Heart left ventricle (tissue), 16 donors: ENCODE results near the gene SLX9. TPM values are rescaled to one million over a fixed set of nuclear protein-coding genes. Genes with fewer than 3 reads are reported as not detected.
A peak's percentile ranks its signal among the peaks of the same experiment; 100 is the strongest.
"Not testable (repeated sequence)": the region's sequence is repeated elsewhere in the genome, so short reads cannot be mapped to it uniquely, and the experiment has no call there.

Experiments
- ATAC-seq, 4 donors: fragments of 200-7000 bp; cut with Tn5 transposase; one replicate each; pipeline ENCODE4 v1.9.1; 2020 to 2022; ENCODE audit warnings: moderate library complexity in 4 of 4, mild to moderate bottlenecking in 3 of 4, moderate number of reproducible peaks in 1 of 4
- DNase-seq, 5 donors: peaks; one replicate each; pipeline ENCODE4 v3.0.0-alpha.2; 2020
- H3K27ac ChIP-seq, 12 donors: fragments of 200-600 bp; sonication (generic) in 4 of 12; one replicate each; pipeline versions ENCODE4 v1.5.0 to v1.8.0; 2016 to 2022; ENCODE audit warnings: mild to moderate bottlenecking in 2 of 12
- H3K27me3 ChIP-seq, 9 donors: fragments of 200-600 bp; sonication (generic) in 2 of 9; one replicate each; pipeline versions ENCODE4 v1.5.1 to v1.8.0; 2016 to 2022; ENCODE audit warnings: mild to moderate bottlenecking in 3 of 9
- H3K36me3 ChIP-seq, 9 donors: fragments of 200-600 bp; sonication (generic) in 2 of 9; one replicate each; pipeline versions ENCODE4 v1.5.0 to v1.8.0; 2018 to 2022; ENCODE audit warnings: mild to moderate bottlenecking in 2 of 9
- H3K4me1 ChIP-seq, 12 donors: fragments of 200-600 bp; sonication (generic) in 4 of 12; one replicate each; pipeline versions ENCODE4 v1.5.0 to v1.8.0; 2016 to 2022; ENCODE audit warnings: mild to moderate bottlenecking in 3 of 12
- H3K4me3 ChIP-seq, 12 donors: fragments of 200-600 bp; sonication (generic) in 4 of 12; one replicate each; pipeline versions ENCODE4 v1.5.0 to v1.8.0; 2017 to 2022; ENCODE audit warnings: mild to moderate bottlenecking in 9 of 12, moderate library complexity in 4 of 12
- H3K9me3 ChIP-seq, 12 donors: fragments of 200-600 bp; sonication (generic) in 4 of 12; one replicate each; pipeline versions ENCODE4 v1.5.0 to v1.8.0; 2016 to 2022; ENCODE audit warnings: mild to moderate bottlenecking in 1 of 12
- POLR2A ChIP-seq, 2 donors: fragments of 450-650 bp; IDR thresholded peaks; one replicate each; pipeline ENCODE4 v1.6.1; 2017; ENCODE audit warnings: antibody characterized with exemption in 2 of 2, mild to moderate bottlenecking in 2 of 2, moderate library complexity in 2 of 2
- WGBS, 4 donors: extraction: QIAGEN DNeasy Blood & Tissue Kit in 2 of 4; methylation state at CpG; one replicate each; pipeline versions ENCODE4 v1.1.5 to v1.1.7; 2013 to 2018; 5-methylcytosine and 5-hydroxymethylcytosine counted together
- intact Hi-C, 10 donors: fragments of 100-400 bp; cut with DNase I; formaldehyde crosslinking; loops; one replicate each; pipeline versions ENCODE4 v1.11.1 to v1.14.2; 2022
- polyA plus RNA-seq, 2 donors: library from polyadenylated mRNA; stranded (reverse); fragments of 200-250 nt; gene quantifications; one replicate each; pipeline ENCODE4 v1.2.3, GENCODE V29; 2013
- total RNA-seq, 9 donors: library from RNA; depleted of rRNA in 2 of 9; stranded (reverse); fragments of >200 nt in 2 of 9; fragmentation: NEBNext Ultra II Directional in 3 of 9; extraction: Animal tissue kit (Norgen Biotek cat#: 25700) in 3 of 9; gene quantifications; one replicate each; pipeline versions ENCODE4 v1.1.0 to v1.2.4, GENCODE V29; 2016 to 2023
- TF ChIP-seq, protein P1 (sequence below), 12 donors: fragments of 200-600 bp; sonication (generic) in 4 of 12; IDR thresholded peaks; one replicate each; pipeline versions ENCODE4 v1.5.0 to v1.8.0; 2018 to 2022; ENCODE audit warnings: antibody characterized with exemption in 12 of 12, mild to moderate bottlenecking in 5 of 12
- donor health status: ischemic (EF 13 %, LVEDD 7.1; RV severe dilation, severe dysfunction).
- donor health status: healthy with polysubstance abuse.
- donor health status: DM: no; HTN: yes; CAD: no.
- donor health status: DM: no; HTN: no; CAD: no.
- donor health status: ischemic (EF 25% LVEDD 6.9; RV normal size, moderate dysfunction).
- donor health status: ischemic (EF 25% LVEDD 5.7; RV mildly dilated, moderate dysfunction).
- donor health status: healthy.
- donor health status: DM: yes; HTN: yes; CAD: no.
- donor health status: ischemic (EF 35%, LVEDD 5.7; RV mildly dilated, moderate dysfunction).
- donor health status: nonischemic (EF 11% LVEDD 7.7; RV severe dilation, severe dysfunction).
- donor health status: DM: yes; HTN: yes; CAD: no.
- donor health status: PGD.
- donor health status: ischemic (EF 29% LVEDD 5.4; RV normal size, mild dysfunction).
- donor health status: nonischemic (EF 23%, LVEDD 6.1; RV moderate dilation, normal function).

The SLX9 gene
- total and polyA plus RNA-seq, 11 donors: 38.5 to 77.8 (median 49.1) TPM

DNA sequence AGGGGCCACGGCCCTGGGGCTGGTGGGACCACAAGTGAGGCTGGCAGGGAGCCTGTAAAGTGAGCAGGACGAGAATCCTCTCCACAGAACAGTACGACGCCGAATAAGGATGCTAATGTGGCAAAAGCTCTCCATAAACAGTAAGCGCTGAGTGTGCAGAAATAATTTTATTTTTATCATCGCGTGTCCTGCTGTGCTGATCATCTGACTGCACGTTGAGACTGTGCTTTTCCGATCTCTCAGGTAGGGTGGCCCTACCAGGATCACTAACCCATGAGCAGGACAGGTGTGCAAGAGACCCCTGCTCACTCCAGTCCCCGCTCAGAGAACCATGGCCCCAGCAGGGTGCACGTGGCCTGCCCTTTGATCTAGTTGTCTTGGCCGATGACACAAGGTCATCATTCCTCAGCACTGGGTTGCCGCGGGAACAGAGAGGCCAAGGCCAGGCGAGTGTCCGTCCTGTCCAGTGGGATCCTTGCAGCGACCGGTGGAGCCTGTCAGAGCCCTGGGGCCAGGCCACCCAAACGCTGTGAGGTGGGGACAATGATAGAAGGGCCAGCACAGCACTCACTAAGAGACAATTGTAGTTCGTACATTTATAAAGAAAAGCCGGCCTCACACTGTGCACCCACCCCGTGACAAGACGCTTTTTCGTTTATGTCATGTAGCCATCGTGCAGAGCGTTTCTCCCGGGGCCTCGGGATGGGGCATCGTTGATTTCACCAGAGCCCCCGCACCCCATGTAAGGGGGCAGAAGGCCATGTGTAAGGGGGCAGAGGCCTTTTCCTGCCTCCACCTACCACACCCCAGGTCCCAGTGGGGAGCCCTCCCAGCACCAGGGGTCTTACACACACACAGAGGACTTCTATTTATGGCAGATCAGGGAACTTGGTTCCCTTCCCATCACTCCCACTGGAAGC is 81.9 kb downstream of the SLX9 start:
- Histone ChIP-seq H3K27me3 (peaks cover 0 to 25% (median 0%) of the 10 kb centered on the region in 9 donors), H3K27ac (no peak overlapping the region), H3K4me3 (no peak overlapping the region), H3K4me1 (peaks cover 0 to 22% (median 11%) of the 10 kb centered on the region in 12 donors), H3K36me3 (no peaks in the 10 kb centered on the region), H3K9me3 (peaks cover 0 to 23% (median 0%) of the 10 kb centered on the region in 12 donors)
- 85 to 88% (median 87%) methylated on average over 28 to 31 of the region's 31 CpGs for WGBS, 4 donors
- TF ChIP-seq, protein P1, sequence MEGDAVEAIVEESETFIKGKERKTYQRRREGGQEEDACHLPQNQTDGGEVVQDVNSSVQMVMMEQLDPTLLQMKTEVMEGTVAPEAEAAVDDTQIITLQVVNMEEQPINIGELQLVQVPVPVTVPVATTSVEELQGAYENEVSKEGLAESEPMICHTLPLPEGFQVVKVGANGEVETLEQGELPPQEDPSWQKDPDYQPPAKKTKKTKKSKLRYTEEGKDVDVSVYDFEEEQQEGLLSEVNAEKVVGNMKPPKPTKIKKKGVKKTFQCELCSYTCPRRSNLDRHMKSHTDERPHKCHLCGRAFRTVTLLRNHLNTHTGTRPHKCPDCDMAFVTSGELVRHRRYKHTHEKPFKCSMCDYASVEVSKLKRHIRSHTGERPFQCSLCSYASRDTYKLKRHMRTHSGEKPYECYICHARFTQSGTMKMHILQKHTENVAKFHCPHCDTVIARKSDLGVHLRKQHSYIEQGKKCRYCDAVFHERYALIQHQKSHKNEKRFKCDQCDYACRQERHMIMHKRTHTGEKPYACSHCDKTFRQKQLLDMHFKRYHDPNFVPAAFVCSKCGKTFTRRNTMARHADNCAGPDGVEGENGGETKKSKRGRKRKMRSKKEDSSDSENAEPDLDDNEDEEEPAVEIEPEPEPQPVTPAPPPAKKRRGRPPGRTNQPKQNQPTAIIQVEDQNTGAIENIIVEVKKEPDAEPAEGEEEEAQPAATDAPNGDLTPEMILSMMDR (IDR thresholded peaks at IDR 0.05): no peak
- TF ChIP-seq POLR2A (IDR thresholded peaks at IDR 0.05): no peak
- peak in 3 of 5 donors; percentile 3 to 58 (median 22) for DNase-seq
- intact Hi-C loops: no loop called here
- no peak for ATAC-seq

GRCh38 chr21:45022348-45022675 is 82.5 kb downstream of the SLX9 start:
- peaks cover 0 to 21% (median 0%) of the 10 kb centered on the region in 9 donors for H3K27me3 ChIP-seq
- H3K4me3 ChIP-seq: no peak overlapping the region
- peaks cover 0 to 22% (median 11%) of the 10 kb centered on the region in 12 donors for H3K4me1 ChIP-seq
- no peak for ATAC-seq
- TF ChIP-seq, protein P1 (IDR thresholded peaks at IDR 0.05): no peak
- no peak for TF ChIP-seq POLR2A (IDR thresholded peaks at IDR 0.05)
- peak in 2 of 5 donors; percentile 4 to 16 for DNase-seq
- intact Hi-C loops: no loop called here
- peaks cover 0 to 23% (median 0%) of the 10 kb centered on the region in 12 donors for H3K9me3 ChIP-seq
- no peaks in the 10 kb centered on the region for H3K36me3 ChIP-seq
- 84 to 89% (median 87%) methylated on average over 8 of the region's 8 CpGs for WGBS, 4 donors
- no peak overlapping the region for H3K27ac ChIP-seq

- intact Hi-C loops: no loop called here
- TF ChIP-seq, protein P1 (IDR thresholded peaks at IDR 0.05): no peak
- no peak for TF ChIP-seq POLR2A (IDR thresholded peaks at IDR 0.05)
- Histone ChIP-seq H3K4me1 (peaks cover 0 to 22% (median 11%) of the 10 kb centered on the region in 12 donors), H3K36me3 (no peaks in the 10 kb centered on the region), H3K27me3 (peaks cover 0 to 17% (median 0%) of the 10 kb centered on the region in 9 donors), H3K27ac (no peak overlapping the region), H3K4me3 (no peak overlapping the region), H3K9me3 (peaks cover 0 to 23% (median 0%) of the 10 kb centered on the region in 12 donors)
- 95 to 98% (median 96%) methylated on average over 5 of the region's 5 CpGs for WGBS, 4 donors
- no peak for ATAC-seq
- DNase-seq: no peak
Observed at GRCh38 chr21:45022736-45023135, 82.9 kb downstream of the SLX9 start.

GRCh38 chr21:45024516-45024915 is 84.7 kb downstream of the SLX9 start:
- H3K4me3 ChIP-seq, intact Hi-C loops, DNase-seq, ATAC-seq, H3K27me3 ChIP-seq, H3K36me3 ChIP-seq, H3K27ac ChIP-seq: not testable (repeated sequence)
- 86 to 96% (median 94%) methylated on average over 4 of the region's 4 CpGs for WGBS, 4 donors
- Histone ChIP-seq H3K9me3 (peaks cover 0 to 23% (median 0%) of the 10 kb centered on the region in 12 donors), H3K4me1 (peaks cover 0 to 17% (median 4%) of the 10 kb centered on the region in 12 donors)
